H1 (cell line): Measurements from ENCODE around the gene PI4KB. TPM values are rescaled to one million over a fixed set of nuclear protein-coding genes. Genes with fewer than 3 reads are reported as not detected.

Source experiments
- CTCF ChIA-PET: fragments of 300-600 bp; sonication (Branson Sonifier 250); formaldehyde crosslinking; loops from one replicate; lab custom pipeline; 2021; ENCODE audit not compliant: partially characterized antibody; lab: Charles Lee
- POLR2A ChIA-PET: fragments of 300-600 bp; sonication (Branson Sonifier 250); formaldehyde crosslinking; loops from one replicate; lab custom pipeline; 2021; ENCODE audit warnings: inconsistent platforms; ENCODE audit not compliant: partially characterized antibody; lab: Charles Lee
- DNase-seq, 2 experiments: peaks; one replicate each; pipeline versions ENCODE4 v3.0.0 to v3.0.0-alpha.2; 2010 to 2022; ENCODE audit warnings: low spot score in 2 of 2, low read depth in 1 of 2, mixed read lengths in 1 of 2
- FAIRE-seq: peaks from 2 replicates; lab custom pipeline; 2011; peaks lifted over from hg19 to GRCh38; lab: Jason Lieb, UNC
- H2AFZ ChIP-seq: 2 replicates; pipeline ENCODE4 v1.8.1; 2012; ENCODE audit warnings: low read length, inconsistent platforms
- H2AK5ac ChIP-seq: 2 replicates; pipeline ENCODE4 v1.6.1; 2013; ENCODE audit warnings: low read depth, low read length
- H2BK120ac ChIP-seq: replicated peaks from 2 replicates; pipeline ENCODE3; 2013; ENCODE audit warnings: low read depth, low read length, inconsistent platforms
- H2BK12ac ChIP-seq: 2 replicates; pipeline ENCODE4 v1.6.1; 2013; ENCODE audit warnings: low read depth, low read length
- H2BK15ac ChIP-seq: 2 replicates; pipeline ENCODE4 v1.6.1; 2013; ENCODE audit warnings: low read length
- H2BK20ac ChIP-seq: 2 replicates; pipeline ENCODE4 v1.6.1; 2013; ENCODE audit warnings: low read length
- H2BK5ac ChIP-seq: 2 replicates; pipeline ENCODE4 v1.6.1; 2013; ENCODE audit warnings: low read depth, low read length
- H3K14ac ChIP-seq: 2 replicates; pipeline ENCODE4 v1.6.1; 2013; ENCODE audit warnings: inconsistent platforms; ENCODE audit not compliant: insufficient read length
- H3K18ac ChIP-seq: 2 replicates; pipeline ENCODE4 v1.6.1; 2013; ENCODE audit warnings: low read length; ENCODE audit errors: extremely low read depth
- H3K23ac ChIP-seq: 2 replicates; pipeline ENCODE4 v1.6.1; 2013; ENCODE audit warnings: inconsistent platforms; ENCODE audit not compliant: insufficient read length
- H3K23me2 ChIP-seq: 2 replicates; pipeline ENCODE4 v1.6.1; 2013; ENCODE audit warnings: low read depth, low read length
- H3K27ac ChIP-seq: 2 replicates; pipeline ENCODE4 v1.6.1; 2011; ENCODE audit warnings: low read depth, low read length, inconsistent platforms
- H3K27me3 ChIP-seq, 4 experiments: replicated peaks in 1 of 4; 1 replicate in 1 of 4; 2 replicates in 3 of 4; pipeline versions ENCODE4 v1.6.1 to v1.8.1; 2011 to 2013; ENCODE audit warnings: low read length in 3 of 4, mild to moderate bottlenecking in 3 of 4, inconsistent platforms in 2 of 4, mixed read lengths in 2 of 4, moderate library complexity in 1 of 4; ENCODE audit not compliant: control insufficient read depth in 3 of 4, insufficient read depth in 3 of 4; ENCODE audit errors: extremely low read depth in 1 of 4
- H3K36me3 ChIP-seq, 4 experiments: 2 replicates each; pipeline versions ENCODE4 v1.6.1 to v1.8.1; 2011 to 2013; ENCODE audit warnings: mild to moderate bottlenecking in 4 of 4, low read length in 3 of 4, moderate library complexity in 2 of 4, control low read depth in 1 of 4, inconsistent platforms in 1 of 4; ENCODE audit not compliant: insufficient read depth in 4 of 4, control insufficient read depth in 2 of 4
- H3K4ac ChIP-seq: replicated peaks from 2 replicates; pipeline ENCODE3; 2013; ENCODE audit warnings: low read length, low read depth, mixed read lengths, inconsistent platforms; ENCODE audit not compliant: insufficient read length
- H3K4me1 ChIP-seq, 4 experiments: replicated peaks in 1 of 4; 1 replicate in 1 of 4; 2 replicates in 3 of 4; pipeline versions ENCODE4 v1.6.1 to v1.8.1; 2011 to 2013; ENCODE audit warnings: low read length in 3 of 4, inconsistent platforms in 2 of 4, mixed read lengths in 1 of 4; ENCODE audit not compliant: insufficient read depth in 4 of 4, control insufficient read depth in 3 of 4
- H3K4me2 ChIP-seq, 2 experiments: 2 replicates each; pipeline versions ENCODE4 v1.6.1 to v1.8.1; 2011 to 2013; ENCODE audit warnings: low read depth in 2 of 2, low read length in 2 of 2, control low read depth in 1 of 2, inconsistent platforms in 1 of 2, mild to moderate bottlenecking in 1 of 2; ENCODE audit not compliant: insufficient read depth in 1 of 2
- H3K4me3 ChIP-seq, 4 experiments: fragments of 200-600, 300-600 bp in 1 of 4; sonication (generic), shearing (Covaris generic), sonication (Bioruptor Twin) in 1 of 4; 2 replicates each; pipeline versions ENCODE4 v1.5.1 to v1.8.1; 2011 to 2016; ENCODE audit warnings: low read length in 4 of 4, low read depth in 3 of 4, control low read depth in 2 of 4, inconsistent platforms in 2 of 4, mild to moderate bottlenecking in 2 of 4, mixed read lengths in 1 of 4, moderate library complexity in 1 of 4; ENCODE audit not compliant: insufficient read depth in 2 of 4; ENCODE audit errors: extremely low read depth in 1 of 4
- H3K56ac ChIP-seq: replicated peaks from 2 replicates; pipeline ENCODE3; 2013; ENCODE audit warnings: low read depth, mild to moderate bottlenecking, mixed read lengths, low read length, inconsistent platforms; ENCODE audit not compliant: insufficient read length
- H3K79me1 ChIP-seq: 2 replicates; pipeline ENCODE4 v1.6.1; 2013; ENCODE audit warnings: low read depth, low read length, control low read depth
- H3K79me2 ChIP-seq, 2 experiments: 2 replicates each; pipeline versions ENCODE4 v1.6.1 to v1.8.1; 2012 to 2013; ENCODE audit warnings: low read length in 2 of 2, mild to moderate bottlenecking in 2 of 2, inconsistent platforms in 1 of 2; ENCODE audit not compliant: insufficient read depth in 2 of 2, control insufficient read depth in 1 of 2
- H3K9ac ChIP-seq, 4 experiments: replicated peaks in 1 of 4; 1 replicate in 1 of 4; 2 replicates in 3 of 4; pipeline versions ENCODE4 v1.6.1 to v1.8.1; 2011 to 2013; ENCODE audit warnings: low read depth in 3 of 4, low read length in 3 of 4, control low read depth in 2 of 4, mild to moderate bottlenecking in 2 of 4, moderate library complexity in 2 of 4, inconsistent platforms in 1 of 4; ENCODE audit errors: extremely low read depth in 1 of 4
- H3K9me3 ChIP-seq, 2 experiments: 2 replicates each; pipeline versions ENCODE4 v1.6.1 to v1.8.1; 2012 to 2013; ENCODE audit warnings: mild to moderate bottlenecking in 2 of 2, moderate library complexity in 2 of 2, control low read depth in 1 of 2, inconsistent platforms in 1 of 2, low read depth in 1 of 2, low read length in 1 of 2, mixed read lengths in 1 of 2; ENCODE audit not compliant: insufficient read depth in 2 of 2
- H4K20me1 ChIP-seq, 2 experiments: replicated peaks in 1 of 2; 2 replicates each; pipeline versions ENCODE3 to v1.8.1; 2011 to 2013; ENCODE audit warnings: inconsistent platforms in 2 of 2, low read length in 2 of 2, mild to moderate bottlenecking in 1 of 2; ENCODE audit not compliant: insufficient read depth in 2 of 2, control insufficient read depth in 1 of 2
- H4K5ac ChIP-seq: 2 replicates; pipeline ENCODE4 v1.6.1; 2013; ENCODE audit warnings: low read length, low read depth, mixed read lengths, inconsistent platforms; ENCODE audit not compliant: insufficient read length
- H4K8ac ChIP-seq: 2 replicates; pipeline ENCODE4 v1.8.0; 2013; ENCODE audit warnings: mild to moderate bottlenecking, moderate library complexity, low read length, inconsistent platforms; ENCODE audit not compliant: insufficient read depth; ENCODE audit errors: extremely low read depth
- H4K91ac ChIP-seq: replicated peaks from 2 replicates; pipeline ENCODE3; 2013; ENCODE audit warnings: low read length, mixed read lengths, inconsistent platforms; ENCODE audit not compliant: insufficient read length
- CREB1 ChIP-seq: IDR thresholded peaks from 2 replicates; pipeline ENCODE4 v1.6.1; 2012; ENCODE audit warnings: inconsistent platforms
- KDM4A ChIP-seq: IDR thresholded peaks from one replicate; pipeline ENCODE4 v1.7.1; 2012; ENCODE audit warnings: low read depth, mild to moderate bottlenecking, moderate library complexity, low read length, inconsistent platforms; ENCODE audit not compliant: severe bottlenecking
- POLR2A ChIP-seq, 2 experiments: IDR thresholded peaks; 1 replicate in 1 of 2; 2 replicates in 1 of 2; pipeline ENCODE4 v1.6.1; 2011; ENCODE audit warnings: low read depth in 2 of 2, low read length in 2 of 2, mild to moderate bottlenecking in 2 of 2; ENCODE audit errors: control extremely low read depth in 1 of 2
- POLR2AphosphoS5 ChIP-seq: IDR thresholded peaks from 2 replicates; pipeline ENCODE4 v1.6.1; 2011; ENCODE audit warnings: low read depth, low read length
- RNF2 ChIP-seq: fragments of 200-900, 300-1000 bp; sonication (generic); IDR thresholded peaks from 2 replicates; pipeline ENCODE4 v1.7.1; 2016; ENCODE audit warnings: borderline replicate concordance, low read depth, mild to moderate bottlenecking, antibody characterized with exemption, low read length; ENCODE audit not compliant: poor library complexity, severe bottlenecking; ENCODE audit errors: missing control alignments
- SIRT6 ChIP-seq: IDR thresholded peaks from one replicate; pipeline ENCODE4 v1.7.1; 2012; ENCODE audit warnings: low read length, inconsistent platforms
- SUZ12 ChIP-seq: fragments of 200-600 bp; sonication (generic); IDR thresholded peaks from 2 replicates; pipeline ENCODE4 v1.6.1; 2012; ENCODE audit warnings: mild to moderate bottlenecking, inconsistent platforms, low read length, moderate library complexity, mixed read lengths
- TEAD4 ChIP-seq: IDR thresholded peaks from 2 replicates; pipeline ENCODE4 v1.6.1; 2012; ENCODE audit warnings: low read depth, low read length, inconsistent platforms, mixed read lengths
- WGBS, 2 experiments: shearing (Covaris generic) in 1 of 2; methylation state at CpG; one replicate each; pipeline versions ENCODE4 v1.1.6 to v1.1.7; 2013 to 2015; ENCODE audit warnings: low lambda C conversion rate in 2 of 2, mixed read lengths in 2 of 2, inconsistent platforms in 1 of 2, low coverage in 1 of 2, missing lambda C conversion rate in 1 of 2; ENCODE audit not compliant: insufficient replicate concordance in 2 of 2, insufficient coverage in 1 of 2, insufficient read length in 1 of 2; ENCODE audit errors: extremely low coverage in 1 of 2, missing lambda C conversion rate in 1 of 2; 5-methylcytosine and 5-hydroxymethylcytosine counted together
- polyA plus RNA-seq, 7 experiments: library from polyadenylated mRNA; depleted of rRNA in 3 of 7; stranded (reverse) in 5 of 7; unstranded in 2 of 7; fragments of >200 nt in 5 of 7; fragments of 200-250 nt in 2 of 7; gene quantifications; 1 replicate in 5 of 7; 2 replicates in 1 of 7; 4 replicates in 1 of 7; pipeline versions ENCODE4 v1.2.1 to v1.2.3, GENCODE V29; 2011 to 2013; ENCODE audit warnings: missing spikeins in 2 of 7, mixed read lengths in 2 of 7
- total RNA-seq: library from RNA; stranded (reverse); fragmentation: NEBNext Ultra II Directional; extraction: Animal tissue kit (Norgen Biotek cat#: 25700); gene quantifications from 2 replicates; pipeline ENCODE4 v1.2.1, GENCODE V29; 2021

PI4KB gene
- total and polyA plus RNA-seq, 2 of the 8 experiments (the other 6 are each of a cell fraction or from before 2014, with no cell fraction given): 30.1 to 37.1 TPM

GRCh38 chr1:151343587-151343986, 16.4 kb upstream of the PI4KB start:
- H3K23me2 ChIP-seq: peaks cover 5% of the 10 kb centered on the region
- H3K9ac ChIP-seq: no peak overlapping the region
- no peak overlapping the region for H3K18ac ChIP-seq
- H3K4me2 ChIP-seq: no peak overlapping the region
- H3K36me3 ChIP-seq: peaks cover 19 to 36% (median 29%) of the 10 kb centered on the region in 4 experiments
- CTCF ChIA-PET: interaction anchor here (8.3 to 8.4 kb wide), 2 partner anchors 33 to 42 kb away, joined by 96 to 129 read pairs; no protein-coding TSS in a partner anchor
- no peak overlapping the region for H3K14ac ChIP-seq
- H2BK120ac ChIP-seq: no peak overlapping the region
- peaks cover 6% of the 10 kb centered on the region for H3K79me1 ChIP-seq
- H2AFZ ChIP-seq: no peak overlapping the region
- no peak overlapping the region for H2BK12ac ChIP-seq
- H2BK20ac ChIP-seq: no peak overlapping the region
- H2BK15ac ChIP-seq: no peak overlapping the region
- H4K8ac ChIP-seq: no peak overlapping the region
- H3K23ac ChIP-seq: no peak overlapping the region
- WGBS, 2 experiments: 83% methylated on average over 9 of the region's 9 CpGs; no CpG with 5 or more reads in 1 of the 2 experiments
- no peak overlapping the region for H2BK5ac ChIP-seq
- no peak overlapping the region for H2AK5ac ChIP-seq
- H4K91ac ChIP-seq: no peak overlapping the region
- peaks cover 0 to 2% of the 10 kb centered on the region in 2 experiments for H4K20me1 ChIP-seq
- H3K56ac ChIP-seq: no peak overlapping the region
- POLR2A ChIA-PET: interaction anchor here (0.7 to 8.6 kb wide), 10 partner anchors 11 to 61 kb away, joined by 3 to 102 read pairs (median 4); partner anchors contain the start of genes PI4KB and SELENBP1
- no peak for DNase-seq
- no peak overlapping the region for H4K5ac ChIP-seq
- no peak overlapping the region for H3K4me3 ChIP-seq
- no peak for FAIRE-seq
- no peak for TF ChIP-seq TEAD4
- no peak for TF ChIP-seq CREB1
- TF ChIP-seq RNF2: no peak
- peak in 1 of 2 experiments; percentile 26; a peak in 1 of 3 replicates for TF ChIP-seq POLR2A (IDR thresholded peaks at IDR 0.05; ENCODE audit: control extremely low read depth in 1 of 2, low read depth in 2 of 2, low read length in 2 of 2)
- 0 out of 2 replicates have a peak, but pooled peaks have one; percentile 63 for TF ChIP-seq POLR2AphosphoS5
- TF ChIP-seq SUZ12: no peak
- TF ChIP-seq KDM4A: no peak
- TF ChIP-seq SIRT6: no peak
- H3K27me3 ChIP-seq: no peaks in the 10 kb centered on the region
- H3K4me1 ChIP-seq: peaks cover 4 to 14% (median 12%) of the 10 kb centered on the region in 4 experiments; a peak in 5 of 7 replicates
- H3K27ac ChIP-seq: no peak overlapping the region
- peaks cover 3 to 10% of the 10 kb centered on the region in 2 experiments; a peak in 3 of 4 replicates for H3K79me2 ChIP-seq
- no peaks in the 10 kb centered on the region for H3K9me3 ChIP-seq
- no peak overlapping the region for H3K4ac ChIP-seq
